HG03457 (cell line): ENCODE results near the gene LCN10.

ENCODE experiments used
- ATAC-seq: cut with Tn5 transposase; IDR thresholded peaks from one replicate; pipeline ENCODE4 v1.9.1; 2021; ENCODE audit warnings: moderate number of reproducible peaks; ENCODE audit not compliant: unreplicated experiment

Gene LCN10

GRCh38 chr9:136740491-136740890, 2.2 kb downstream of the LCN10 start:
- no peak for ATAC-seq

GRCh38 chr9:136740069-136740468, 2.7 kb downstream of the LCN10 start:
- ATAC-seq, result no peak

- ATAC-seq, result no peak
Observed at GRCh38 chr9:136739509-136739908, 3.2 kb downstream of the LCN10 start.

GRCh38 chr9:136738960-136739359, 3.8 kb downstream of the LCN10 start:
- no peak for ATAC-seq

- no peak for ATAC-seq
Observed at GRCh38 chr9:136735812-136736480, 6.8 kb downstream of the LCN10 start.

GRCh38 chr9:136734837-136735496, 7.8 kb downstream of the LCN10 start:
- no peak for ATAC-seq

GRCh38 chr9:136733611-136734010, 9.1 kb downstream of the LCN10 start:
- ATAC-seq, result no peak

- ATAC-seq, result no peak
Observed at GRCh38 chr9:136732444-136733178, 10.1 kb downstream of the LCN10 start.

- no peak for ATAC-seq
Observed at GRCh38 chr9:136729926-136730325, 12.8 kb downstream of the LCN10 start.

- ATAC-seq, result no peak
Observed at GRCh38 chr9:136729144-136729543, 13.6 kb downstream of the LCN10 start.

GRCh38 chr9:136728548-136729123, 14.1 kb downstream of the LCN10 start:
- no peak for ATAC-seq

GRCh38 chr9:136728080-136728547, 14.6 kb downstream of the LCN10 start:
- ATAC-seq, result no peak

- ATAC-seq, result no peak
Observed at GRCh38 chr9:136726631-136727191, 16.0 kb downstream of the LCN10 start.

- no peak for ATAC-seq
Observed at GRCh38 chr9:136726118-136726517, 16.6 kb downstream of the LCN10 start.

- ATAC-seq, result no peak
Observed at GRCh38 chr9:136725612-136726011, 17.1 kb downstream of the LCN10 start.

- no peak for ATAC-seq
Observed at GRCh38 chr9:136724772-136725171, 18.0 kb downstream of the LCN10 start.

- ATAC-seq, result no peak
Observed at GRCh38 chr9:136723989-136724388, 18.8 kb downstream of the LCN10 start.

GRCh38 chr9:136723362-136723976, 19.3 kb downstream of the LCN10 start:
- ATAC-seq, result no peak

GRCh38 chr9:136722969-136723356, 19.8 kb downstream of the LCN10 start:
- no peak for ATAC-seq

- ATAC-seq, result no peak
Observed at GRCh38 chr9:136722093-136722968, 20.4 kb downstream of the LCN10 start.
